NCI-H526 treated with DMSO at 0.1 percent for 48 hours (cell line): ENCODE results near the gene COX11.

Experiments
- DNase-seq: peaks from one replicate; lab custom pipeline; 2025; lab: John Stamatoyannopoulos, UW

The COX11 gene, protein sequence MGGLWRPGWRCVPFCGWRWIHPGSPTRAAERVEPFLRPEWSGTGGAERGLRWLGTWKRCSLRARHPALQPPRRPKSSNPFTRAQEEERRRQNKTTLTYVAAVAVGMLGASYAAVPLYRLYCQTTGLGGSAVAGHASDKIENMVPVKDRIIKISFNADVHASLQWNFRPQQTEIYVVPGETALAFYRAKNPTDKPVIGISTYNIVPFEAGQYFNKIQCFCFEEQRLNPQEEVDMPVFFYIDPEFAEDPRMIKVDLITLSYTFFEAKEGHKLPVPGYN

DNA sequence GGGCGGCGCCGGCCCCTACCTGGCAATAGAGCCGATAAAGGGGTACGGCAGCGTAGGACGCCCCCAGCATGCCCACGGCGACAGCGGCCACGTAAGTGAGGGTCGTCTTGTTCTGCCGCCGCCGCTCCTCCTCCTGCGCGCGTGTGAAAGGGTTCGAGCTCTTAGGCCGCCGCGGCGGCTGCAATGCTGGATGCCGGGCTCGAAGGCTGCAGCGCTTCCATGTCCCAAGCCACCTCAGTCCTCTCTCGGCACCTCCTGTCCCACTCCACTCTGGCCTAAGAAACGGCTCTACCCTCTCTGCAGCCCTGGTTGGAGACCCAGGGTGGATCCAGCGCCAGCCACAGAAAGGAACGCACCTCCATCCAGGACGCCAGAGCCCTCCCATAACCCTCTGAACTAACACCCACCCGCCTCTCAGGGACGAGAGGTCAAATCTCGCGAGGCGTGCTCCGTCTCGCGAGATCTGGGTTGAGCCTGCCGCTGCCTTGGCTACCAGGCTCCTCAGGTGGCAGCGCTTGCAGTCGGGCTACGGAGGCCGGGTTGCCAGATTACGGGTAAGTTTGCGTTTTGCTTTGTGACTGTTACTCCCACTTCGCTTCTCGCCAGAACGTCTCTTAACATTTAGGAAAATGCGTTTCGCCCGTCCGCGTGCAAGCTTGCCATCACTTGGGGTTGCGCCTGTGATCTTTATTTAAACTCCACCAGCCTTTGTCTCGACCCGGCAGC, at the start of gene COX11, which contains the start of gene STXBP4:
COX11 (minus strand) TSS at position 393 of the 726 bp plus-strand sequence; CDS start at position 385, 8 bp downstream.
STXBP4 (plus strand) TSS at position 504 of the 726 bp plus-strand sequence. CDS start 17,455 bp downstream, outside the sequence.
- peak; percentile 91 for DNase-seq

DNA sequence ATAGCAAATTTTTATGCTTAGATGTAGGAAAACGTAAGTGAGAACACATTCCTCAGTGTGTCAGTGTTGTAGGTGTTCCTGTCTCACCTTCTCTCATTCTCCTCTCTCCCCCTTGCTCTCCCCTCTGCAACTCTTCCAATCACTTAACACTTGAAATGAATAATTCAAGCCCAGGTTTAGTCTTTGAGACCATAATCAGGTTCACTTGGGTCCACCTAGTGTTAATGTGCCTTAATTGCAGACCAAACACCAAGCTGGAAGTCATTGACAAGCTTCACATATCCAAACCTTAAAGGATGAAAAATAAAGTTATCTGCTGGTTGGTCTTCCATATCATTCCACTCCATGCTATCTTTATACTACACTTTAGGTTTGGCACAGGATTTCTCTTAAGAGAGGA, 37.1 kb upstream of the COX11 start:
- no peak for DNase-seq

DNA sequence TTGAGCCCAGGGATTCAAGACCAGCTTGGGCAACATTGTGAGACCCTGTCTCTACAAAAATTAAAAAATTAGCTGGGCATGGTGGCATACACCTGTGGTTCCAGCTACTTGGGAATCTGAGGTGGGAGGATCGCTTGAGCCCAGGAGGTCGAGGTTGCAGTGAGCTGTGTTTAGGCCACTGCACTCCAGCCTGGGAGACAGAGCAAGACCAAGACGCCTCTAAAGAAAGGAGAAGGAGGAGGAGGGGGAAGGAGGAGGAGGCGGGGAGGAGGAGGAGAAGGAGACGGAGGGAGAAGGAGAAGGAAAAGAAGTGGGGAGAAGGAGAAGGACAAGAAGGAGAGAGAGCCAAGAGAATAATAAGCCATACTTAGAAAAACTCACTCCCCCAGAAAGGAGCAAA, 36.0 kb upstream of the COX11 start:
- DNase-seq, result no peak

DNA sequence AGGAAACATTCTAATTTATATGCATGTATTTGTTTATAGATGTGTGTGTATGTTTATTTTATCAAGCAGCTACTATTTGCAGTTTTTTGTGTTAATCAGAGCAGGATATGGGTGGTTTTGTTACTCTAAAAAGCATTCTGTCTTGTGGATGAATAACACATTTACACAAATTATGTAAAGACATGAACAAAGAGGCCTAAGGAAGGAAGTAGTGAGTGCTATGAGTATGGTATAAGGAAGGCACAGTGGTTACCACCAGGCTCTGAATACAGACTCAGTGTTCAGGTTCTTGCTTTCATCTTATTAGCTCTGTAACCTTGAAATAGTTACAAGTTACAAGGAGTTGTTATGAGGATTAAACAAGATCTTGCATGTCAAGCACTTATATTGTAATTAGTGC, 34.0 kb upstream of the COX11 start:
- DNase-seq, result no peak

DNA sequence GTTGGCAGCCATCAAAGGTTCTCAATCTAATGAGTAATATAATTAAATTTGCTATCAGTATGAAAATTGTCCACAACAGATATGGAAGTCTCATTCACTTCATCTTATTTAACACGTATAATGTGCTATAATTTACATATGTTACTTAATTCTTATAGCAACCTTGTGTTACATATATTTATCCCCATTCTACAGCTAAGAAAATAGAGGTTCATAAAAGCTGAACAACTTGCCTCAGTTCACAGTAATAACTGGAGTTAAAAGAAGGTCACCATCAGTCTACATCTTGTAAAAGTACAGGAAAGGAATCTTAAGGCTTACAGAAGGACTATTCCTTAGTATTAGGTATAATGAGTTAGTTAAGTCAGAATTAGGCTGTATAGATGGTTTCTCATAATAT, 28.0 kb upstream of the COX11 start:
- DNase-seq, result no peak

DNA sequence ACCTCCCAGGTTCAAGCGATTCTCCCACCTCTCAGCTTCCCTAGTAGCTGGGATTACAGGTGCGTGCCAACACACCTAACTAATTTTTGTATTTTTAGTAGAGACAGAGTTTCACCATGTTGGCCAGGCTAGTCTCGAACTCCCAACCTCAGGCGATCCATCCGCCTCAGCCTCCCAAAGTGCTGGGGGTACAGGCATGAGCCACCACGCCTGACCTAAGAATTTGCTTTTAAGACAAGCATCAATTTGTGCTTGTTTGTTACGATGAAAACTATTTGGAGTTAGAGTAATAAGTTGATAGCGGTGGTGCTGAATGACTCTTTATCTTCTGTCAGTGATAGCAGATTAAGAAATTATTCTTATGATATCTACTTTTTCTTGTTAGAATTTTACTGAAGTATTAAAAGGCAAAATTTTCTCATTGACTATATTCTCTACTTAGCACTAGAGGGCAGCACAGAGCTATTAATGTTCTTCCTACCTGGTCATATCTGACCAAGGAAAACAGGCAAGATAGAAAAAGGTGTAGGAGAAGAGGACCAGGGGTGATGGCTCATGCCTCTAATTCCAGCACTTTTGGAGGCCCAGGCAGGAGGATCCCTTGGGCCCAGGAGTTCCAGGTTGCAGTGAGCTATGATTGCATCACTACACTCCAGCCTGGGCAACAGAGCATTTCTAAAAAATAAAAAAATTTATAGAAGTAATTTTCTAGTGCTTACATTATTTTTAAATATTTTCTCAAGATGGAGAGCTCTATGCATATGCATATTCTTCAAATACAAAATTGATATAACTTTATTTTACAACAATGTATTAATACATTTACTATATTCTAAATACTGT, 24.6 kb upstream of the COX11 start:
- peak; percentile 49 for DNase-seq

DNA sequence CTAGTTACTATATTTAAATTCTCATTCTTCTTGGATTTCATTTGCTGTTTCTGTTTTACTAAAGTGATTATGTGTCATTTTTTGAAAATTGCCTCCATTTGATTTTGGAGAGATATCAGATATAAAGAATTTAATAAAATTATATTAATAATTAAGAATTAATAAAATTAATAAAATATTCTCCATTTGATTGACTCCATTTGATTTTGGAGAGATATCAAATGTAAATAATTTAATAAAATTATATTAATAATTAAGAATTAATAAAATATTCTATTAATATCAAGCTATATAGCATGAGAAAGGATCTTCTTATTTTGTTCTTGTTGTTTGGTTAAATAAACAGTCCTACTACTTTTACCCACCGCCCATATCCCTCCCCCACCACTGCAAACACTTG, 23.1 kb upstream of the COX11 start:
- no peak for DNase-seq

DNA sequence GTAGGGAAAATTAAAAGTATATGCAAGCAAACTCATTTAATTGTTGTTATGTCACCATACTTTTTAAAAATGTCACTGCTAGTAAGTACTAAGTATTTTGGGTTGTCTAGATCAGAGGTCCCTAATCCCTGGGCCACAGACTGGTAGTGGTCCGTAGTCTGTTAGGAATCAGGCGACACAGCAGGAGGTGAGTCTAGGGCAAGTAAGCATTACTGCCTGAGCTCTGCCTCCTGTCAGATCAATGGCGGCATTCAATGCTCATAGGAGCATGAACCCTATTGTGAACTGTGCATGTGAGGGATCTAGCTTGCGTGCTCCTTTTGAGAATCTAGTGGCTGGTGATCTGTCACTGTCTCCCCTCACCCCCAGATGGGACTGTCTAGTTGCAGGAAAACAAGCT, 21.7 kb upstream of the COX11 start:
- DNase-seq, result no peak

DNA sequence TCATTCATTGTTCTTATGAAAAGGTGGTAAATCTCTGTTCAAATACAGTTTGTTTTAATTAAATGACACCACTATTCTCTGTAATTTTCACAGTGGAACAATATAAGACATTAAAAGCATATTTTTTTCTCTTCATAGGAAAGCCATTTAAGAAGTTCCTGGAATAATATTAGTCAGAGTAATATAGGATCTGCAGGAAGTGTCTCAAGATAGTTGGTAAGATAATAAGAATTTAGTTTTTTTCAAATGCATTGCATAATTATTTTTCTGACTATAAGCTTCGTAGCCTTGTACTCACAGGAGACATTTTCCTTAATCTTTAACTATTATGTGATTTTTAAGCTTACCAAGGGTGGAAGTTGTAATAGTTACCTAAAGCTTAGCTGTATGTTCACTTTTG, 17.0 kb upstream of the COX11 start:
- DNase-seq, result no peak

DNA sequence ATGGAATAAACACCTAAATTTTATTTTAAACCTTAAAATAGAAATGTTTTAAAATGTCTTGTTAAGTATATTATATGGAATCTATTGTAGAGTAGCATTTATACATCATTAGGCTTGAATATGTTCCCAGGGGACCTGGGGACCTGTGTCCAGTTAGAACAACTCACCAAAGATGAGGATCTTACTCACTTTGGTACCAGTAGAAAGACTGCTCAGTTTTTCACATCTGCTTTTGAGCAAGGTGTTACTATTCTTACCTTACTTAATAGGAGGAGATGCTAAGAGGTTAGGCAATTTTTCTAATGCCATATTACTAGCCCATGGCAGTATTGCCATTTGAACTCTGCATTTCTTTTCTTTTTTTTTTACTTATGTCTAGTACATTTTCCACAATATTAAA, 14.8 kb upstream of the COX11 start:
- DNase-seq, result no peak

DNA sequence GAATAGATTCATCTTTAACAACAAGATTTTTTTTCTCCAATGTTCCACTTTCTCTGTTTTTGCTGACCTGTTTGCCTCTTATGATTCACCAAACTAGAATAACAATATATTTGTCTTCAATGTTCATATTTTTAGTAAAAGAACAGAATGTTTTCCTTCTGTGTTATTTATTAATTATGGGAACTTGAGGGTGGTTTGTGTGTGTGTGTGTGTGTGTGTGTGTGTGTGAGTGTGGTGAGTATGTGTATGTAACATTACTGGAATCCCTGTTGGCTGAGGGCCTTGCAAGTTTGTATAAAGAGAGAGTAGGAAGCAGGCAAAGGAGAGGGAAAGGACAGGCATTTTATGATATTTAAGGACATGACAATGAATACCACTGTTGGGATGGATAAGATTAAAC, 13.9 kb upstream of the COX11 start:
- no peak for DNase-seq

DNA sequence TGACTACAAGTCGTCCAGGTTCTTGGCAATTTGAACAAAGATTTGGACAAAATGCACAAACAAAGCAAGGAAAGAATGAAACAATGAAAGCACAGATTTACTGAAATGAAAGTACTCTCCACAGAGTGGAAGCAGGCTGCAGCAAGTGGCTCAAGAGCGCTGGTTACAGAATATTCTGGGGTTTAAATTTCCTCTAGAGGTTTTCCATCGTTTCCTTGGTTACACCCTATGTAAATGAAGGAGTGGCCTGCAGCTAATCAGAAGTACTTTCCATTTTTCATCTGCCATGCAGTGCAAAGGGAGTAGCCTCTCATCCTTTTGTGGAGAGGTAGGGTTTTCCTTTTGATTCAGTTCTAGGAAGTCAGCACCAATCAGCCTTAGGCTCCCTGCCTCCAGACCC, 11.9 kb upstream of the COX11 start:
- no peak for DNase-seq

DNA sequence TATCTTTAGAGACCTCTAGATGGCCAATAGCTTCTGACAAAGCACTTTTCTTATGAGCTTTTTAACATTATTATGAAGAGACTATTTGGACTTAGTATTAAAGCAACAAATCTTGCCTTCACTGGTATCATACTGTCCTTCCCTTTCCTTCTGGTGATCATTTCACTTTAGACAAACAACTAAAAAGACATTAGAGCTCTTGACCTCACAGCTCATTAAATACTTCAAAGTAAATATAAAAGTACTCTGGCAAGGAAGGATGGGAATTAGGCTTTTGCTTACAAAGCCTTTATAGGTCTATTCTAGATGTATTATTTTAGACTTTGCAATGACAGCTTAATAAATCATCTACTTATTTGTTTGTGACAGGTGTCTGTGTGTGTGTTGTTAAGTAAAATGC, 11.2 kb upstream of the COX11 start:
- no peak for DNase-seq

DNA sequence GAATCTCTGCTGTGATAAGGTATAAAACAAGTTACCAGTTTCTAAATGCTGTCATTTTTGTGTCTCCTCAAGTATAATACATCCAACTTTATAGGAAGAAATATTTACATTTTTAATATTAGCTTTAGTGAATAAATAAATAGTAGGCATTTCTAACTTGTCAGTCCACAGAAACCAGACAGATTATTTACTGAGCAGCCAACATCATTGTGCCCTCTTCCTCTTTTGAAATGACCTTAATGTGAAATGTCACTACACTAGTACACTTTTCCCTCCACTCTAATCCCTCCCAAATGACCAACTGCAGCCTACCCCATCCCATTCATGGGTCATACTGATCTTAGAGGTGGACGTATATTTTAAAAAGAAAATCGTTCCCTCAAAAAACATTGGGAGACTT, 9.3 kb upstream of the COX11 start:
- no peak for DNase-seq

DNA sequence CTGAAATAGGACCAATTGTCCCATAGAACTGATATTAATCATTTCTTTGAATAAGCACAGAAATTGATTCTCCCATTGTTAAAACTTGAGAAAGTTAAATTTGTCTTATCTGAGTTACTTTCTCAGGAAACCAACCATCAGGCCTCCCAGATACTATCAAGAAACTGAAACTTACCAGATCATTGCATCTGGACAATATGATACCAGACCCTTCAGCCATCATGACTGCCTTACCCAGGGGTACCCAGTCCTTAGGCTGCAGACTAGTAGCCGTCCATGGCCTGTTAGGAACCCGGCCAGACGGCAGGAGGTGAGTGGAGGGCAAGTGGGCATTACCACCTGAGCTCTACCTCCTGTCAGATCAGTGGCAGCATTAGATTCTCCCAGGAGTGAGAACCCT, 7.9 kb upstream of the COX11 start:
- DNase-seq, result no peak

DNA sequence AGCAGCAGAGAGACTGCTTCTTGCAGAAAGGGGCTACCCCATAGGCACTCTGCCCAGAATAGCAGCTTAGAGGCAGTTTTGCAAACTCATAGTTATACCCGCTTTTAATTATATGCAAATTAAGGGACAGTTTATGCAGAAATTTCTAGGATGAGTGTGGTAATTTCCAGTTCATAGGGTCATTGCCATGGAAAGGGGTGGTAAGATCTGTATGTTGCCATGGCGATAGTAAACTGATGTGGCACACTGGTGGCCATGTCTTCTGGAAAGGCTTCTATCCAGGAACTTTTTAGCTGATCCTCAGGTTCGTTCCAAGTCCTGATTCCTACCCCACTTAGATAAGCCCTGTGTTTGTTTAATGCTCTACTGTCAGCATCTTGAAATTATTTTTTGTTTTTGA, 6.3 kb upstream of the COX11 start:
- no peak for DNase-seq

DNA sequence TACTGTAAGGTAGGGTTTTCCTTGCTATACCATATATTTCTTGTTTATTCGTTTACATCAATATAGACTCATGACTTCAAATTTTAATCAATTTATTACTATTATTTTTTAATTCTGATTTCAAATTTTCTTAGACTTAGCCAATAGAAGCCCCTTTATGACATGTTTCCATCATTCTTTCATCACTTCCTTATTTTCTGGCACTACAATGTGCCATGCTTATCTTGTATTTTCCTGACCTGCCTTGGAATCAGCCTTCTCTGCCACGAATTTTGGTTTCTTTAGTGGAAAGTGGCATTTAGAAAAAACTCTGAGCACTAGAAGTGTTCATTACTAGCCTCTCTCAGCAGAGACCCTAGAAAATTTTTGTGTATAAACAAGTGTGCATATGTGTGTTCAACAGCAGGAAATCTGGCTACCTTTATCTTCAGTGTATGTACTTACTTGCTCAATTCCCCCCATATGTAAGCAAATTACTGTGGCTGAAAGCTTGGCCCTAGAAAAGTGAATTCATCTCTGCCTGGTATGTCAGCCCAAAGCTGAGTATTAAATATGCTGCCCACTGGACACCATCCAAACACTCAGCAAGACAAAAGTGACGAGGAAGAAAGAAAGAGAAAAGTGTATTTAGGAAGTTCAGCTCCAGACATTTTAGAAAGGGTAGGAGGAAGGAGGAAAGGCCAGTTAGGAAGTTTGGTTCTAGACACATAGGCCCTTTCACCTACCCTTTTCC, 4.1 kb upstream of the COX11 start:
- no peak for DNase-seq

DNA sequence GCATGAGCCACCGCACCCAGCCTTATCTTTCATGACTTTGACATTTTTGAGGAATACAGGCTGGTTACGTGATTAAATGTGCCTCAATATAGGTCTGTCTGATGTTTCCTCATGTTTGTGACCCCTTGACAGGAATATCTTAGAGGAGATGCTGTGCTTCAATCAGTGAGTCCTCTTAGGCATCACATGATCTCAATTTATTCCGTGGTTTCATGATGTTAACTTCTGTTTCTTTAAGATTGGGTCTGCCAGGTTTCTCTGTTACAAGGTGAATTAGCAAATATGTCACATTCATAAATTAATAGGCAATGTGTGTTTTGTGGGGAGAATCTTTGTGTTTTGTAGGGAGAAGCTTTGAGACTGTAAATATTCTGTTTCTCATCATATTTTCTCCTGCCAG, 3.4 kb upstream of the COX11 start:
- DNase-seq, result no peak

DNA sequence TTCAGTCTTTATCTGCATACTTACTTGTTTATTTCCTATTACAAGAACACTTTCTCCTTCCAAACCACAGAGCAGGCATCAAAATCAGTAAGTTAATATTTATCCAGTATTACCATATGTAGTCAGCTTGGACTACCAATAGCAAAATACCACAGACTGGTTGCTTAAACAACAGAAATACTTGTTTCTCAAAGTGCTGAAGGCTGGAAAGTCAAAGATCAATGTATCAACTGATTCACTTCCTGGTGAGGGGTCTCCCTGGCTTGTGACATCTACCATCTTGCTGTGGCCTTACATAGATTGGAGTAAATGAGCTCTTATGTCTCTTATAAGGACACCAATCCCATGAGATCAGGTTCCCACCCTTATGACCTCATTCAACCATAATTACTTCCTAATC, 2.7 kb upstream of the COX11 start:
- DNase-seq, result no peak

DNA sequence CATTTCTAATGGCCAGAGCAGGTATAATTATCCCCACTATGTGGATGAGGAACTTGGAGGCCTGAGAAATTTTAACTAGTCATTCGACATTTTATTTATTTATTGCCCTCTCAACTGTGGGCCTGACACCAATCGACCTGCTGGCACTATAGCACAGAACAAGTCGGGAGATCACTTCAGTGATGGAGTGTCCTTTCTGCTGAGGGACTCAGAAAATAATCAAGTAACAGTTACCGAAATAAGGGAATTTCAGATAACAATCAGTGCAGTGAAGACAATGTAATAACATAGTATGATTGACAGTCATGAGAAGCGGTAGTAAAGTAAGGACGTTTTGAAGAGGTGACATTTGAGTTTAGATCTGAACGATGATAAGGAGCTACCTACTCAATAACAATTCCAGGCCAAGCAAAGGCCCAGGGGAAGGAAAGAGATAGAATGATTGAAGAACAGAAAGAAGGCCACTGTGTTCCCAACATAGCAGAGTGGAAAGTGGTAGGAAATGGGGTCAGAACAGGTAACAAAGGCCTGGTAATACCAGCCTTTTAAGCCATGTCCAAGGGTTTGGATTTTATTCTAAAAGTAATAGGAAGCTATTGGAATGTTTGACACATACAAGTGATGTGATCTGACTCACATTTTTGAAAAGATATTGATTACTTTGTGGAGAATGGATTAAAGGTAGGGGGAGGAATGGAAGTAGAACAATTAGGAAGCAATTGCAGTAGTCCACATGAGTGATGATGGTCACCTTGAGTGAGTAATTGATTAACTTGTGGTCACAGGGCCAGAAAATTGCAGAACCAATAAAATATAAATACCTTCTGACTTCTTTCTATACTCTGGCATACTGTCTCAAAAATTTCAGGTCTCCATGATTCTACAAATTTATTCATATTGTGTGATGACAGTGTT, 1.5 kb upstream of the COX11 start:
- DNase-seq, result no peak

DNA sequence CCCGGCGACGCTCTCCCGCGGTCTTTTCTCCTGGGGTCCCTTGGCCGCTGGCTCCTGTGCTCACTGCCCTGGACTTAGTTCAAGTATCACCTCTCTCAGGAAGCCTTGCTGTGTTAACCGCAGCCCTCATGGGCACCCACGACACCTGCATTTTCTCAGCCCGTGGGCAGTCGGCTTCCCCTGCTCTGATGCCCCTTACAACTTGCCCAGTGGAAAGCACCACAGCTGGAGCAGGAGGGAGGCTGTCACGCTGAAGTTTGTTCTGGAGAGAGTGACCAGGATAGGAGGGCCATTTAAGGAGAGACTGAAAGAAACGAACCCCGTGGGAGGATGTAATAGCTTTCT, 506 bp upstream of the COX11 start:
- DNase-seq, result no peak
